GM23338 (cell line): ENCODE data around the gene SLC7A10. TPM values are rescaled to one million over a fixed set of nuclear protein-coding genes. Genes with fewer than 3 reads are reported as not detected.

Experiments
- ATAC-seq: fragments of 200-7000 bp; cut with Tn5 transposase; 3 replicates; pipeline ENCODE4 v1.9.1; 2020
- DNase-seq: peaks from one replicate; pipeline ENCODE4 v3.0.0-alpha.2; 2015; ENCODE audit warnings: low spot score
- H2AFZ ChIP-seq: fragments of 200-600 bp; sonication (generic); 2 replicates; pipeline ENCODE4 v1.8.0; 2016; ENCODE audit warnings: antibody characterized with exemption, mild to moderate bottlenecking, moderate library complexity
- H3F3A ChIP-seq: fragments of 200-600 bp; sonication (generic); replicated peaks from 2 replicates; pipeline ENCODE4 v1.8.0; 2017; ENCODE audit warnings: antibody characterized with exemption, mixed run types, low read depth
- H3K27ac ChIP-seq: fragments of 200-600 bp; sonication (generic); 2 replicates; pipeline ENCODE4 v1.6.1; 2016; ENCODE audit warnings: low read depth
- H3K27me3 ChIP-seq: fragments of 200-600 bp; sonication (generic); 2 replicates; pipeline ENCODE4 v1.8.0; 2016; ENCODE audit warnings: mild to moderate bottlenecking, mixed run types, moderate library complexity; ENCODE audit not compliant: insufficient read depth
- H3K36me3 ChIP-seq: fragments of 200-600 bp; sonication (generic); 2 replicates; pipeline ENCODE4 v1.8.0; 2016; ENCODE audit warnings: mild to moderate bottlenecking; ENCODE audit not compliant: insufficient read depth
- H3K4me1 ChIP-seq: fragments of 200-600 bp; sonication (generic); 2 replicates; pipeline ENCODE4 v1.8.0; 2016; ENCODE audit warnings: mild to moderate bottlenecking, moderate library complexity; ENCODE audit not compliant: insufficient read depth
- H3K4me2 ChIP-seq: fragments of 200-600 bp; sonication (generic); 2 replicates; pipeline ENCODE4 v1.7.1; 2017; ENCODE audit warnings: mixed run types
- H3K4me3 ChIP-seq: fragments of 200-600 bp; sonication (generic); 2 replicates; pipeline ENCODE4 v1.6.1; 2016; ENCODE audit warnings: mixed run types
- H3K79me2 ChIP-seq: fragments of 200-600 bp; sonication (generic); replicated peaks from 2 replicates; pipeline ENCODE4 v1.8.0; 2017; ENCODE audit warnings: mild to moderate bottlenecking; ENCODE audit not compliant: insufficient read depth
- H3K9me2 ChIP-seq: fragments of 200-600 bp; sonication (generic); 2 replicates; pipeline ENCODE4 v1.8.0; 2017; ENCODE audit not compliant: insufficient read depth
- H4K20me1 ChIP-seq: fragments of 200-600 bp; sonication (generic); replicated peaks from 2 replicates; pipeline ENCODE4 v1.8.0; 2017; ENCODE audit warnings: mild to moderate bottlenecking; ENCODE audit not compliant: insufficient read depth
- H3K27ac Mint-ChIP-seq: 2 replicates; pipeline ENCODE4 v1.8.0; 2020; ENCODE audit warnings: inconsistent platforms, mild to moderate bottlenecking, moderate library complexity, mixed read lengths
- H3K27me3 Mint-ChIP-seq: 3 replicates; pipeline ENCODE4 v1.8.0; 2022; ENCODE audit warnings: low read depth, mild to moderate bottlenecking, moderate library complexity, mixed read lengths, inconsistent platforms; ENCODE audit not compliant: insufficient read depth, poor library complexity
- H3K36me3 Mint-ChIP-seq: 3 replicates; pipeline ENCODE4 v1.8.0; 2021; ENCODE audit warnings: low read depth, mild to moderate bottlenecking, inconsistent platforms, moderate library complexity, mixed read lengths
- H3K4me1 Mint-ChIP-seq: 3 replicates; pipeline ENCODE4 v1.8.0; 2020; ENCODE audit warnings: mild to moderate bottlenecking, inconsistent platforms, mixed read lengths
- H3K4me3 Mint-ChIP-seq: 3 replicates; pipeline ENCODE4 v1.8.0; 2021; ENCODE audit warnings: moderate library complexity, mild to moderate bottlenecking, inconsistent platforms, mixed read lengths
- H3K9me3 Mint-ChIP-seq: 3 replicates; pipeline ENCODE4 v1.8.0; 2020; ENCODE audit warnings: moderate library complexity, mild to moderate bottlenecking, inconsistent platforms, mixed read lengths
- CREB1 ChIP-seq: fragments of 250-450 bp; sonication (Bioruptor Pico); IDR thresholded peaks from 2 replicates; pipeline ENCODE4 v1.5.0; 2020; ENCODE audit warnings: low read depth, mild to moderate bottlenecking, moderate library complexity
- EZH2 ChIP-seq: fragments of 200-600 bp; sonication (generic); IDR thresholded peaks from one replicate; pipeline ENCODE4 v1.8.0; 2017; ENCODE audit warnings: antibody characterized with exemption, mild to moderate bottlenecking, low read depth; ENCODE audit not compliant: unreplicated experiment
- EZH2phosphoT487 ChIP-seq: fragments of 200-600 bp; sonication (generic); IDR thresholded peaks from one replicate; pipeline ENCODE4 v1.8.1; 2018; ENCODE audit warnings: antibody characterized with exemption; ENCODE audit not compliant: unreplicated experiment
- JUNB ChIP-seq: IDR thresholded peaks from one replicate; pipeline ENCODE4 v1.6.1; 2016; ENCODE audit warnings: antibody characterized with exemption; ENCODE audit not compliant: unreplicated experiment
- NANOG ChIP-seq: IDR thresholded peaks from 2 replicates; pipeline ENCODE4 v1.6.1; 2016; ENCODE audit warnings: antibody characterized with exemption, borderline replicate concordance
- STAT1 ChIP-seq: IDR thresholded peaks from one replicate; pipeline ENCODE4 v1.6.1; 2016; ENCODE audit warnings: antibody characterized with exemption; ENCODE audit not compliant: unreplicated experiment
- ZNF114 ChIP-seq: fragments of 250-450 bp; sonication (Bioruptor Pico); IDR thresholded peaks from 2 replicates; pipeline ENCODE4 v1.5.0; 2020; ENCODE audit warnings: mild to moderate bottlenecking, moderate library complexity
- ZNF331 ChIP-seq: fragments of 250-450 bp; sonication (Bioruptor Pico); IDR thresholded peaks from 2 replicates; pipeline ENCODE4 v1.5.0; 2020; ENCODE audit warnings: low read depth, mild to moderate bottlenecking, moderate library complexity
- ZNF462 ChIP-seq: fragments of 250-450 bp; sonication (Bioruptor Pico); IDR thresholded peaks from 2 replicates; pipeline ENCODE4 v1.5.0; 2020; ENCODE audit warnings: mild to moderate bottlenecking, moderate library complexity
- polyA plus RNA-seq: library from polyadenylated mRNA; unstranded; fragments of >200 nt; fragmentation: Nextera tagmentation; extraction: Ambion mirVana; gene quantifications from 2 replicates; pipeline ENCODE4 v1.2.1, GENCODE V29; 2016
- total RNA-seq: library from RNA; depleted of rRNA; stranded (reverse); fragments of >200 nt; shearing (Covaris generic); gene quantifications from 2 replicates; pipeline ENCODE4 v1.2.3, GENCODE V29; 2014
- TF ChIP-seq, protein P1 (sequence below): IDR thresholded peaks from one replicate; pipeline ENCODE4 v1.6.1; 2018; ENCODE audit warnings: antibody characterized with exemption; ENCODE audit not compliant: unreplicated experiment

The SLC7A10 gene
- total and polyA plus RNA-seq, 2 experiments from 2014 or later: 3.3 to 6.3 TPM

GRCh38 chr19:33274663-33275558 is 49.3 kb upstream of the SLC7A10 start (continued):
- TF ChIP-seq ZNF462 (no peak), NANOG (no peak), ZNF114 (CRISPR knock-in tag) (no peak), STAT1 (no peak), ZNF331 (no peak)

DNA sequence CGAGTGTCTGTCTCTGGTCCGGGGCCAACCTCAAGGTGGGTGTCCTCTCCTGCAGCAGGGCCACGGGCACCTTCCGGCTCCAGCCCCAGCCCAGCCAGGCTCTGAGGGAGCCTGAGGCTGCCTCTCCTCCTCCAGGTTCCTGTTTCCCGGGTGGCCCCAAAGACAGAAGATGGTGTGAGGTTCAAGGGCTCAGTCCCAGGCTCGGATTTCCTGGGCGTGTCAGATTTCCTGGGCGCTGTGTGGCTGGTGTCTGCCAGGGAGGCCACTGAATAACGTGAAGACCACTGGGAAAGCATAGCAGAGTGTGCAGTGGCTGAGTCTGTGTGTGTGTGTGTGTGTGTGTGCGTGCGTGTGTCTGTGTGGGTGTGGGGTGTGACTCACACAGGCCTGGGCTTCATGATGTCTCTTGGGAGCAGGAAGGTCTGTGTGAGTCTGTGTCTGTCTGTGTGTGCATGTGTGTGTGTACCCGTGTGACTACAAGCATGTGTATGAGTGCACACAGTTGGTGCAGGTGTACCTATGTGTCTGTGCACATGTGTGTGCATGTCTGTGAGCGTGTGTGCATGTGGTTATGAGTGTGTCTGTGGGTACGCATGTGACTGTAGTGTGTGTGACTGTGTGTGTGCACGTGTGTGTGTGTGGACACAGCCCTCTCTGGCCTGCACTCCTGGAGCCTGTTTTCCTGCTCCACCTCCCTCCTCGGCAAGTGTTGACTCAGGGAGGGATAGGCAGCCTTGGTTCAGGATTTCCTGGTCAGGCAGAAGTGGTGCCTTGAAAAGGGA is 48.4 kb upstream of the SLC7A10 start:
- H3F3A ChIP-seq: no peaks in the 10 kb centered on the region
- no peak overlapping the region for H3K4me3 ChIP-seq
- Mint-ChIP-seq H3K27me3 (peaks cover 7% of the 10 kb centered on the region), H3K27ac (no peak overlapping the region), H3K36me3 (no peaks in the 10 kb centered on the region), H3K4me3 (no peak overlapping the region), H3K9me3 (no peaks in the 10 kb centered on the region), H3K4me1 (peaks cover 16% of the 10 kb centered on the region)
- no peaks in the 10 kb centered on the region for H4K20me1 ChIP-seq
- H3K4me2 ChIP-seq: no peak overlapping the region
- no peaks in the 10 kb centered on the region for H3K36me3 ChIP-seq
- H3K79me2 ChIP-seq: no peaks in the 10 kb centered on the region
- DNase-seq (no peak), ATAC-seq (no peak)
- no peak overlapping the region for H2AFZ ChIP-seq
- no peaks in the 10 kb centered on the region for H3K9me2 ChIP-seq
- no peaks in the 10 kb centered on the region for H3K4me1 ChIP-seq
- no peaks in the 10 kb centered on the region for H3K27me3 ChIP-seq
- no peak overlapping the region for H3K27ac ChIP-seq
- TF ChIP-seq, protein P1, sequence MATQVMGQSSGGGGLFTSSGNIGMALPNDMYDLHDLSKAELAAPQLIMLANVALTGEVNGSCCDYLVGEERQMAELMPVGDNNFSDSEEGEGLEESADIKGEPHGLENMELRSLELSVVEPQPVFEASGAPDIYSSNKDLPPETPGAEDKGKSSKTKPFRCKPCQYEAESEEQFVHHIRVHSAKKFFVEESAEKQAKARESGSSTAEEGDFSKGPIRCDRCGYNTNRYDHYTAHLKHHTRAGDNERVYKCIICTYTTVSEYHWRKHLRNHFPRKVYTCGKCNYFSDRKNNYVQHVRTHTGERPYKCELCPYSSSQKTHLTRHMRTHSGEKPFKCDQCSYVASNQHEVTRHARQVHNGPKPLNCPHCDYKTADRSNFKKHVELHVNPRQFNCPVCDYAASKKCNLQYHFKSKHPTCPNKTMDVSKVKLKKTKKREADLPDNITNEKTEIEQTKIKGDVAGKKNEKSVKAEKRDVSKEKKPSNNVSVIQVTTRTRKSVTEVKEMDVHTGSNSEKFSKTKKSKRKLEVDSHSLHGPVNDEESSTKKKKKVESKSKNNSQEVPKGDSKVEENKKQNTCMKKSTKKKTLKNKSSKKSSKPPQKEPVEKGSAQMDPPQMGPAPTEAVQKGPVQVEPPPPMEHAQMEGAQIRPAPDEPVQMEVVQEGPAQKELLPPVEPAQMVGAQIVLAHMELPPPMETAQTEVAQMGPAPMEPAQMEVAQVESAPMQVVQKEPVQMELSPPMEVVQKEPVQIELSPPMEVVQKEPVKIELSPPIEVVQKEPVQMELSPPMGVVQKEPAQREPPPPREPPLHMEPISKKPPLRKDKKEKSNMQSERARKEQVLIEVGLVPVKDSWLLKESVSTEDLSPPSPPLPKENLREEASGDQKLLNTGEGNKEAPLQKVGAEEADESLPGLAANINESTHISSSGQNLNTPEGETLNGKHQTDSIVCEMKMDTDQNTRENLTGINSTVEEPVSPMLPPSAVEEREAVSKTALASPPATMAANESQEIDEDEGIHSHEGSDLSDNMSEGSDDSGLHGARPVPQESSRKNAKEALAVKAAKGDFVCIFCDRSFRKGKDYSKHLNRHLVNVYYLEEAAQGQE: no peak
- TF ChIP-seq EZH2 (no peak), CREB1 (CRISPR knock-in tag) (no peak), STAT1 (no peak), JUNB (no peak), EZH2phosphoT487 (no peak)
